Endothelial cell of umbilical vein (primary cell): Measurements from ENCODE around the gene RORB. TPM values are rescaled to one million over a fixed set of nuclear protein-coding genes. Genes with fewer than 3 reads are reported as not detected.

Experiments
- BruUV-seq: library from RNA; stranded (reverse); fragments of 400-500 nt; replicated peaks from 2 replicates; lab custom pipeline; 2021; lab: Mats Ljungman, UMichigan
- CTCF ChIA-PET: fragments of 300-600, 350-600 bp; sonication (Branson Sonifier 250); formaldehyde crosslinking; loops from one replicate; lab custom pipeline; 2021; ENCODE audit warnings: antibody characterized with exemption, inconsistent platforms; lab: Charles Lee
- POLR2A ChIA-PET: fragments of 300-600, 350-600 bp; sonication (Branson Sonifier 250); formaldehyde crosslinking; loops from one replicate; lab custom pipeline; 2021; ENCODE audit warnings: antibody characterized with exemption, inconsistent platforms; lab: Charles Lee
- DNase-seq: peaks from one replicate; pipeline ENCODE4 v3.0.0-alpha.2; 2011; ENCODE audit warnings: low read depth, low spot score
- FAIRE-seq: peaks from 2 replicates; lab custom pipeline; 2011; peaks lifted over from hg19 to GRCh38; lab: Jason Lieb, UNC
- H2AFZ ChIP-seq: 2 replicates; pipeline ENCODE4 v1.6.0; 2012; ENCODE audit warnings: low read depth, low read length, control low read depth, inconsistent platforms
- H3K27ac ChIP-seq: 2 replicates; pipeline ENCODE4 v1.5.1; 2011; ENCODE audit warnings: low read depth, mild to moderate bottlenecking, control low read depth, low read length, moderate library complexity; ENCODE audit not compliant: insufficient read depth
- H3K27me3 ChIP-seq, 2 experiments: 2 replicates each; pipeline versions ENCODE4 v1.6.0 to v1.6.1; 2011; ENCODE audit warnings: low read length in 2 of 2, mixed read lengths in 1 of 2; ENCODE audit not compliant: control insufficient read depth in 2 of 2, insufficient read depth in 2 of 2
- H3K36me3 ChIP-seq, 2 experiments: 2 replicates in 1 of 2; 3 replicates in 1 of 2; pipeline ENCODE4 v1.5.1; 2011; ENCODE audit warnings: low read length in 2 of 2, mild to moderate bottlenecking in 1 of 2, moderate library complexity in 1 of 2; ENCODE audit not compliant: control insufficient read depth in 2 of 2, insufficient read depth in 2 of 2; ENCODE audit errors: extremely low read depth in 1 of 2
- H3K4me1 ChIP-seq: 3 replicates; pipeline ENCODE4 v1.5.1; 2011; ENCODE audit warnings: mild to moderate bottlenecking, low read length; ENCODE audit not compliant: control insufficient read depth, insufficient read depth; ENCODE audit errors: extremely low read depth
- H3K4me2 ChIP-seq: 2 replicates; pipeline ENCODE4 v1.6.1; 2011; ENCODE audit warnings: low read length, control low read depth, mixed read lengths; ENCODE audit not compliant: insufficient read depth
- H3K4me3 ChIP-seq, 3 experiments: fragments of 200-600 bp in 1 of 3; sonication (generic), shearing (Covaris generic) in 1 of 3; replicated peaks in 1 of 3; 2 replicates each; pipeline ENCODE4 v1.5.1; 2011 to 2016; ENCODE audit warnings: control low read depth in 3 of 3, low read length in 3 of 3, mild to moderate bottlenecking in 2 of 3, inconsistent platforms in 1 of 3, low read depth in 1 of 3, moderate library complexity in 1 of 3; ENCODE audit not compliant: insufficient read depth in 1 of 3
- H3K79me2 ChIP-seq: 2 replicates; pipeline ENCODE4 v1.6.0; 2012; ENCODE audit warnings: low read length, inconsistent platforms; ENCODE audit not compliant: control insufficient read depth, insufficient read depth
- H3K9ac ChIP-seq: replicated peaks from 2 replicates; pipeline ENCODE3; 2011; ENCODE audit warnings: low read length, control low read depth; ENCODE audit not compliant: insufficient read depth; ENCODE audit errors: extremely low read depth
- H3K9me1 ChIP-seq: replicated peaks from 3 replicates; pipeline ENCODE4 v1.6.0; 2011; ENCODE audit warnings: mild to moderate bottlenecking, low read length; ENCODE audit not compliant: control insufficient read depth, insufficient read depth; ENCODE audit errors: extremely low read depth
- H3K9me3 ChIP-seq: replicated peaks from 2 replicates; pipeline ENCODE4 v1.5.1; 2012; ENCODE audit warnings: low read length, inconsistent platforms; ENCODE audit not compliant: control insufficient read depth, insufficient read depth
- H4K20me1 ChIP-seq: replicated peaks from 2 replicates; pipeline ENCODE3; 2011; ENCODE audit warnings: mild to moderate bottlenecking, low read length; ENCODE audit not compliant: control insufficient read depth, insufficient read depth; ENCODE audit errors: extremely low read depth
- CTCF ChIP-seq, 2 donors: IDR thresholded peaks; 1 replicate in 1 of 2; 2 replicates in 1 of 2; pipeline ENCODE4 v1.5.1; 2011; ENCODE audit warnings: low read length in 2 of 2, mild to moderate bottlenecking in 2 of 2, moderate library complexity in 2 of 2, control low read depth in 1 of 2, inconsistent platforms in 1 of 2, low read depth in 1 of 2; ENCODE audit not compliant: insufficient read depth in 1 of 2; ENCODE audit errors: extremely low read depth in 1 of 2
- EZH2 ChIP-seq: IDR thresholded peaks from 2 replicates; pipeline ENCODE4 v1.6.1; 2012; ENCODE audit warnings: borderline replicate concordance, low read depth, mild to moderate bottlenecking, moderate library complexity, low read length, inconsistent platforms; ENCODE audit not compliant: severe bottlenecking
- FOS ChIP-seq: IDR thresholded peaks from 2 replicates; pipeline ENCODE4 v1.6.1; 2011; ENCODE audit warnings: mild to moderate bottlenecking, low read length, moderate library complexity, borderline replicate concordance; ENCODE audit not compliant: insufficient read depth
- GATA2 ChIP-seq: IDR thresholded peaks from 2 replicates; pipeline ENCODE4 v1.7.0; 2011; ENCODE audit warnings: low read depth, mild to moderate bottlenecking, moderate library complexity, mixed read lengths, low read length; ENCODE audit not compliant: insufficient read length, insufficient read depth
- JUN ChIP-seq: IDR thresholded peaks from 2 replicates; pipeline ENCODE4 v1.6.1; 2011; ENCODE audit warnings: borderline replicate concordance, low read depth; ENCODE audit not compliant: insufficient read length, insufficient read depth
- MAX ChIP-seq: IDR thresholded peaks from 2 replicates; pipeline ENCODE4 v1.6.1; 2011; ENCODE audit not compliant: insufficient read depth, insufficient read length
- MYC ChIP-seq: IDR thresholded peaks from one replicate; pipeline ENCODE4 v1.6.1; 2011; ENCODE audit warnings: mild to moderate bottlenecking, low read depth, low read length
- POLR2A ChIP-seq: IDR thresholded peaks from 2 replicates; pipeline ENCODE4 v1.6.1; 2012; ENCODE audit warnings: low read depth, mild to moderate bottlenecking, control low read depth, low read length
- POLR2AphosphoS5 ChIP-seq: IDR thresholded peaks from 2 replicates; pipeline ENCODE4 v1.6.1; 2012; ENCODE audit warnings: low read depth, mild to moderate bottlenecking, control low read depth, low read length, moderate library complexity; ENCODE audit not compliant: insufficient read depth
- dilution Hi-C: fragments of 300-500 bp; cut with MboI; formaldehyde crosslinking; loops from one replicate; pipeline ENCODE4 v1.15.0; 2019; ENCODE audit warnings: low sequenced_read_pairs; ENCODE audit not compliant: extremely low pct_ligation_motif_present
- intact Hi-C: fragments of 100-400 bp; cut with micrococcal nuclease; formaldehyde crosslinking; loops from one replicate; pipeline ENCODE4 v1.10.0; 2022
- polyA plus RNA-seq, 4 experiments: library from polyadenylated mRNA; depleted of rRNA in 3 of 4; stranded (reverse) in 3 of 4; unstranded in 1 of 4; fragments of >200 nt; gene quantifications; 2 replicates each; pipeline versions ENCODE4 v1.2.1 to v1.2.3, GENCODE V29; 2011 to 2012; ENCODE audit warnings: missing spikeins in 1 of 4
- total RNA-seq: library from RNA; stranded (reverse); gene quantifications from 2 replicates; pipeline ENCODE4 v1.2.3, GENCODE V29; 2021

The RORB gene
- total and polyA plus RNA-seq, 2 donors (not counting 3 experiments of a cell fraction or from before 2014, with no cell fraction given), result not detected

- Histone ChIP-seq H3K36me3 (no peaks in the 10 kb centered on the region), H3K27ac (no peak overlapping the region), H2AFZ (no peak overlapping the region), H3K27me3 (no peaks in the 10 kb centered on the region), H3K79me2 (no peaks in the 10 kb centered on the region), H3K9me1 (no peaks in the 10 kb centered on the region), H3K4me3 (no peak overlapping the region), H3K9me3 (no peaks in the 10 kb centered on the region), H3K4me1 (no peaks in the 10 kb centered on the region), H3K9ac (no peak overlapping the region), H3K4me2 (no peak overlapping the region), H4K20me1 (no peaks in the 10 kb centered on the region)
- intact Hi-C loops (no loop called here), dilution Hi-C loops (no loop called here)
- FAIRE-seq (no peak), DNase-seq (no peak)
- no TSS peak for BruUV-seq
- TF ChIP-seq JUN, result no peak
- TF ChIP-seq FOS, result no peak
- no peak for TF ChIP-seq POLR2AphosphoS5
- no peak for TF ChIP-seq CTCF (IDR thresholded peaks at IDR 0.05; ENCODE audit: extremely low read depth in 1 of 2, insufficient read depth in 1 of 2, low read depth in 1 of 2, low read length in 2 of 2)
- TF ChIP-seq GATA2, result no peak
- TF ChIP-seq MAX, result no peak
- TF ChIP-seq MYC, result no peak
- no peak for TF ChIP-seq POLR2A
- TF ChIP-seq EZH2, result no peak
- POLR2A ChIA-PET, result no interaction called here
- CTCF ChIA-PET, result no interaction called here
Observed at GRCh38 chr9:74551266-74551665, 54.1 kb downstream of the RORB start.
